ENCODE measurements around the gene SKIC2.

- TF ChIP-seq CTCF (IDR thresholded peaks at IDR 0.05; ENCODE audit: insufficient read depth, low read length) (no peak), REST (IDR thresholded peaks at IDR 0.05; ENCODE audit: insufficient replicate concordance, low read depth) (no peak), POLR2AphosphoS5 (IDR thresholded peaks at IDR 0.05; ENCODE audit: low read depth) (no peak), GABPA (IDR thresholded peaks at IDR 0.05; ENCODE audit: low read depth) (no peak)
Measured at GRCh38 chr6:31945507-31946369, 13.2 kb upstream of the SKIC2 start, which contains the start of gene CFB.

All from HL-60 (cell line).